GM12892 (cell line): ENCODE results near the gene TNFSF10.

Experiments used
- POLR2A ChIP-seq: IDR thresholded peaks from 2 replicates; pipeline ENCODE4 v1.6.1; 2011; ENCODE audit warnings: low read depth, low read length, control low read depth
- POLR2AphosphoS5 ChIP-seq: IDR thresholded peaks from 2 replicates; pipeline ENCODE4 v1.6.1; 2011; ENCODE audit warnings: low read depth, low read length, control low read depth

GRCh38 chr3:172478116-172478515, 45.1 kb downstream of the TNFSF10 start:
- no peak for TF ChIP-seq POLR2A
- no peak for TF ChIP-seq POLR2AphosphoS5
